Measurements from ENCODE around the gene ZNF610. TPM values are rescaled to one million over a fixed set of nuclear protein-coding genes. Genes with fewer than 3 reads are reported as not detected.
"Not testable (repeated sequence)": the region's sequence is repeated elsewhere in the genome, so short reads cannot be mapped to it uniquely, and the experiment has no call there.

Gene ZNF610
- under 1 TPM; 0.19 to 0.43 TPM for polyA plus RNA-seq

DNA sequence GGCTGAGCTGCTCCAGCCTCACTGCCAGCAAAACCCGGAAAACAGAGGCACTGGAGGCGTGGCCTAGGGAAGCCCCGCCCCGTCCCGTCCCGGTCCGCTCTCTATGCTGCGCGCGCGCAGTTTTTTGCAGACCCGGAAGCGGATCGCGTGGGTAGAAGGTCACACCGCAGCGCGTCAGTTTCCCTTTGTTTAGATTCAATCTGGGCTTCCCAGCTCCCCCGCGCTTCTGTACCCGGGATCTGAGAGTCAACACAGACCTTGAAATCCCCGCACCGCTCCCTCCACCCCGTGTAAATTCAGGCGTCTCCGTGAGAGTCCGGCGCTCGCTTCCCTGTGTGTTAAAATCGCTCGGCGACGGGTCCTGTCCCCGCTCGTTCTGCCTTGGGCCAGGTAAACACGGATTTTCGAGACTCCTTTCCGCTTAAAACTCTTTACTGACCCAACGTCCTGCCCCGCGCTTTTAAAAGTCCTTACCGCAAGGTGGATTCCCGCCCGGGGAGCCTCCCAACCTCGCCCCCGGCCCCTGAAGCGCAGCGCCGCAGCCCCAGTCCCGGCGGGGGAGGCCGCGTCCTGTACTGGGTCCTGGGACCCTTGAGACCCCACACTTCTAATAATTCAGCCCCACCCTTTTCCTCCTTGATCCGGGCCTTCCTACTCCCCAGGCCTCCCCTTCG is at the start of gene ZNF610:
Gene ZNF610 (plus strand): TSS at position 127 of the 674 bp plus-strand sequence. CDS start 12,930 bp downstream, outside the sequence.
- 1% methylated on average over 55 of the region's 55 CpGs for WGBS, 2 donors
- peak within 1 kb of the TSS; percentile 25 to 73 for H3K27ac ChIP-seq (ENCODE audit: low read depth in 2 of 2, low read length in 1 of 2)
- H3K36me3 ChIP-seq (ENCODE audit: control insufficient read depth in 2 of 2, insufficient read depth in 2 of 2, low read length in 1 of 2): no peaks in the 10 kb centered on the region
- H3K4me3 ChIP-seq (ENCODE audit: low read depth in 1 of 2, low read length in 2 of 2): peak within 1 kb of the TSS; percentile 70 to 71
- H3K9me3 ChIP-seq (ENCODE audit: control insufficient read depth in 2 of 2, insufficient read depth in 1 of 2, low read depth in 1 of 2, low read length in 1 of 2): peaks cover 12 to 30% of the 10 kb centered on the region in 2 donors
- no peaks in the 10 kb centered on the region for H3K27me3 ChIP-seq (ENCODE audit: control insufficient read depth in 1 of 2, insufficient read depth in 2 of 2, low read length in 2 of 2)
- H3K4me1 ChIP-seq (ENCODE audit: control insufficient read depth in 2 of 2, insufficient read depth in 2 of 2, low read length in 1 of 2): no peaks in the 10 kb centered on the region

DNA sequence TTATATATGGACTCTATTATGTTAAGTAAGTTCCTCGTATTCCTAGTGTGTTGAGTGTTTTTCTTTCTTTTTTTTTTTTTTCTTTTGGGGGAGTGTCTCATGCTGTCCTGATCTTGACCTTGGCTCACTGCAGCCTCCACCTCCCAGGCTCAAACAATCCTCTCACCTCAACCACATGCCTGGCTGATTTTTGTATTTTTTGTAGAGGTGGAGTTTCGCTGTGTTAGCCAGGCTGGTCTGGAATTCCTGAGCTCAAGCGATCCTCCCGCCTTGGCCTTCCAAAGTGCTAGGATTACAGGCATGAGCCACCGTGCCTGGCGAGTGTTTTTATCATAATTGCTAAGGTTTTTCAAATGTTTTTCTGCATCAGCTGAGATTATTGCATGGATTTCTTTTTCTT is 49.8 kb upstream of the ZNF610 start:
- 88 to 97% methylated on average over 6 of the region's 6 CpGs for WGBS, 2 donors
- Histone ChIP-seq H3K27me3 (ENCODE audit: control insufficient read depth in 1 of 2, insufficient read depth in 2 of 2, low read length in 2 of 2) (no peaks in the 10 kb centered on the region), H3K9me3 (ENCODE audit: control insufficient read depth in 2 of 2, insufficient read depth in 1 of 2, low read depth in 1 of 2, low read length in 1 of 2) (peaks cover 0 to 12% of the 10 kb centered on the region in 2 donors), H3K4me3 (ENCODE audit: low read depth in 1 of 2, low read length in 2 of 2) (no peak overlapping the region), H3K36me3 (ENCODE audit: control insufficient read depth in 2 of 2, insufficient read depth in 2 of 2, low read length in 1 of 2) (peaks cover 17 to 30% of the 10 kb centered on the region in 2 donors), H3K4me1 (ENCODE audit: control insufficient read depth in 2 of 2, insufficient read depth in 2 of 2, low read length in 1 of 2) (no peaks in the 10 kb centered on the region), H3K27ac (ENCODE audit: low read depth in 2 of 2, low read length in 1 of 2) (no peak overlapping the region)

DNA sequence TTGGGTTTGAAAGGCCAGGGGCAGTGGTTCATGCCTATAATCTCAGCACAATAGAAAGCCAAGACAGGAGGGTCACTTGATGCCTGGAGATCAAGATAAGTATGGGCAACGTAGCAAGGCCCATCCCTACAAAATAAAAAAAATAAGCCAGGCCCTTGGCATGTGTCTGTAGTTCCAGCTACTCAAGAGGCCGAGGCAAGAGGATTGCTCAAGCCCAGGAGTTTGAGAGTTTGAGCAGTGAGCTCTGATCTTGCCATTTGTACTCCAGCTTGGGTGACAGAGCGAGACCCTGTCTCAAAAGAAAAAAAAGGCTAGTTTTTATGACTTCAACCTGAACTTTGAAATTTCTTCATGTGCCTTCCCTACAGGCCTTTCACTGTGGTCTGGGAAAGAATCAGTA is 44.3 kb upstream of the ZNF610 start:
- no peaks in the 10 kb centered on the region for H3K27me3 ChIP-seq (ENCODE audit: control insufficient read depth in 1 of 2, insufficient read depth in 2 of 2, low read length in 2 of 2)
- no peaks in the 10 kb centered on the region for H3K4me1 ChIP-seq (ENCODE audit: control insufficient read depth in 2 of 2, insufficient read depth in 2 of 2, low read length in 1 of 2)
- peaks cover 4 to 5% of the 10 kb centered on the region in 2 donors for H3K36me3 ChIP-seq (ENCODE audit: control insufficient read depth in 2 of 2, insufficient read depth in 2 of 2, low read length in 1 of 2)
- H3K27ac ChIP-seq (ENCODE audit: low read depth in 2 of 2, low read length in 1 of 2): no peak overlapping the region
- H3K4me3 ChIP-seq (ENCODE audit: low read depth in 1 of 2, low read length in 2 of 2): no peak overlapping the region
- peaks cover 0 to 5% of the 10 kb centered on the region in 2 donors for H3K9me3 ChIP-seq (ENCODE audit: control insufficient read depth in 2 of 2, insufficient read depth in 1 of 2, low read depth in 1 of 2, low read length in 1 of 2)
- 93 to 94% methylated on average over 3 of the region's 3 CpGs for WGBS, 2 donors

DNA sequence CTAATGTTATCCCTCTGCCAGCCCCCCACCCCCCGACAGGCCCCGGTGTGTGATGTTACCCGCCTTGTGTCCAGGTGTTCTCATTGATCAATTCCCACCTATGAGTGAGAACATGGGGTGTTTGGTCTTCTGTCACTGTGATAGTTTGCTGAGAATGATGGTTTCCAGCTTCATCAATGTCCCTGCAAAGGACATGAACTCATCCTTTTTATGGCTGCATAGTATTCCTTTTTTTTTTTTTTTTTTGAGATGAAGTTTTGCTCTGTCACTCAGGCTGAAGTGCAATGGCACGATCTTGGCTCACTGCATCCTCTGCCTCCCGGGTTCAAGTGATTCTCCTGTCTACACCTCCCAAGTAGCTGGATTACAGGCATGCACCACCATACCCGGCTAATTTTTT is 43.1 kb upstream of the ZNF610 start:
- H3K27me3 ChIP-seq (ENCODE audit: control insufficient read depth in 1 of 2, insufficient read depth in 2 of 2, low read length in 2 of 2); H3K27ac ChIP-seq (ENCODE audit: low read depth in 2 of 2, low read length in 1 of 2); H3K36me3 ChIP-seq (ENCODE audit: control insufficient read depth in 2 of 2, insufficient read depth in 2 of 2, low read length in 1 of 2); H3K4me1 ChIP-seq (ENCODE audit: control insufficient read depth in 2 of 2, insufficient read depth in 2 of 2, low read length in 1 of 2); H3K4me3 ChIP-seq (ENCODE audit: low read depth in 1 of 2, low read length in 2 of 2); H3K9me3 ChIP-seq (ENCODE audit: control insufficient read depth in 2 of 2, insufficient read depth in 1 of 2, low read depth in 1 of 2, low read length in 1 of 2): not testable (repeated sequence)
- 97 to 98% methylated on average over 6 of the region's 6 CpGs for WGBS, 2 donors

DNA sequence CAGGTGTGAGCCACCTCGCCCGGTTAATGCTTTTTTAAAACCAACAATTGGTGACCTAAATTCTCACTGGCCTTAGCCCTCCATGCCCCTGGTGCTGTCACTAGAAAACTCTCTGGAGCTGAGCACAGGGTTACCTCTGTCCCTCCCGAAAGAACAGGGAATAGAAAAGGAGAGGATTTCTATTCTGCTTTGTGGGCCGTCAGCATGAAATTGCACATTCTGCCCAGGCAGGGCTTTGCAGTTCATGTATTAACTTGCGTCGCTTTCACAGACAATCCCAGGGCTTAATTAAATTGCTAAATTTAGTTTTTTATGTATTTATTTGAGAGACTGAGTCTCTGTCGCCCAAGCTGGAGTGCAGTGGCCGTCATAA is 39.7 kb upstream of the ZNF610 start:
- 18 to 22% methylated on average over 8 of the region's 8 CpGs for WGBS, 2 donors
- H3K36me3 ChIP-seq (ENCODE audit: control insufficient read depth in 2 of 2, insufficient read depth in 2 of 2, low read length in 1 of 2): peaks cover 7 to 13% of the 10 kb centered on the region in 2 donors
- peaks cover 0 to 3% of the 10 kb centered on the region in 2 donors for H3K4me1 ChIP-seq (ENCODE audit: control insufficient read depth in 2 of 2, insufficient read depth in 2 of 2, low read length in 1 of 2)
- peak overlapping the region; percentile 59 to 85 for H3K27ac ChIP-seq (ENCODE audit: low read depth in 2 of 2, low read length in 1 of 2)
- peak overlapping the region; percentile 56 to 85 for H3K4me3 ChIP-seq (ENCODE audit: low read depth in 1 of 2, low read length in 2 of 2)
- peaks cover 0 to 18% of the 10 kb centered on the region in 2 donors for H3K9me3 ChIP-seq (ENCODE audit: control insufficient read depth in 2 of 2, insufficient read depth in 1 of 2, low read depth in 1 of 2, low read length in 1 of 2)
- no peaks in the 10 kb centered on the region for H3K27me3 ChIP-seq (ENCODE audit: control insufficient read depth in 1 of 2, insufficient read depth in 2 of 2, low read length in 2 of 2)

DNA sequence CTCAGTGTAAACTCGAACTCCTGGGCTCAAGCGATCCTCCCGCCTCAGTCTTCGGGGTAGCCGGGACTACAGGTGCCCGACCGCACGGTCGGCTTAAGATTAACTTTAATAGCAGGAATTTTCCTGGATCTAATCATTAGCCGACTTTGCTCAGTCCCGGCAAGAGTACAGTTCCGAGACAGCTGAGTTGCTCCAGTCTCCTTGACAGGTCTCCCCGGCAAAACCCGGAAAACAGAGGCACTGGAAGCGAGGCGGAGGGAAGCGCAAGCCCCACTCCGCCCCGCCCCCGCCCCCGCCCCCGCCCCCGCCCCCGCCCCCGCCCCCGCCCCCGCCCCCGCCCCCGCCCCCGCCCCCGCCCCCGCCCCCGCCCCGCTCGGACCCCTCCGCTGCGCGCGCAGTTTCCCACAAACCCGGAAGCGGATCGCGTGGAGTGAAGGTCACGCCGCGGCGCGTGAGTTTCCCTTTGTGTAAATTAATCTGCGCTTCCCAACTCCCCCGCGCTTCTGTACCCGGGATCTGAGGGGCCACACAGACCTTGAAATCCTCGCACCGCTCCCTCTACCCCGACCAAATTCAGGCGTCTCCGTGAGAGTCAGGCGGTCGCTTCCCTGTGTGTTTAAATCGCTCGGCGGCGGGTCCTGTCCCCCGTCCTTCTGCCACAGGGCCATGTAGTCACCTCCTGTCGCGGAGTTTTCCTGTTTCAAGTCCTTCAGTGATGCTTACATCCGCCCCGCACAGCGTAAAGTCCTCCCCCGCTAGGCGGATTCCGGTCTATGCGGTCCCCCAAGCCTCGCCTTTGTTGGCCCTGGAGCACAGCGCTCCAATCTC is 39.1 kb upstream of the ZNF610 start, which contains the start of gene ZNF480:
Gene ZNF480 (plus strand): TSS at position 397 of the 828 bp plus-strand sequence. CDS start 3,244 bp downstream, outside the sequence.
- H3K9me3 ChIP-seq (ENCODE audit: control insufficient read depth in 2 of 2, insufficient read depth in 1 of 2, low read depth in 1 of 2, low read length in 1 of 2): peaks cover 0 to 18% of the 10 kb centered on the region in 2 donors
- WGBS, 2 donors: 1% methylated on average over 44 to 64 of the region's 75 CpGs

DNA sequence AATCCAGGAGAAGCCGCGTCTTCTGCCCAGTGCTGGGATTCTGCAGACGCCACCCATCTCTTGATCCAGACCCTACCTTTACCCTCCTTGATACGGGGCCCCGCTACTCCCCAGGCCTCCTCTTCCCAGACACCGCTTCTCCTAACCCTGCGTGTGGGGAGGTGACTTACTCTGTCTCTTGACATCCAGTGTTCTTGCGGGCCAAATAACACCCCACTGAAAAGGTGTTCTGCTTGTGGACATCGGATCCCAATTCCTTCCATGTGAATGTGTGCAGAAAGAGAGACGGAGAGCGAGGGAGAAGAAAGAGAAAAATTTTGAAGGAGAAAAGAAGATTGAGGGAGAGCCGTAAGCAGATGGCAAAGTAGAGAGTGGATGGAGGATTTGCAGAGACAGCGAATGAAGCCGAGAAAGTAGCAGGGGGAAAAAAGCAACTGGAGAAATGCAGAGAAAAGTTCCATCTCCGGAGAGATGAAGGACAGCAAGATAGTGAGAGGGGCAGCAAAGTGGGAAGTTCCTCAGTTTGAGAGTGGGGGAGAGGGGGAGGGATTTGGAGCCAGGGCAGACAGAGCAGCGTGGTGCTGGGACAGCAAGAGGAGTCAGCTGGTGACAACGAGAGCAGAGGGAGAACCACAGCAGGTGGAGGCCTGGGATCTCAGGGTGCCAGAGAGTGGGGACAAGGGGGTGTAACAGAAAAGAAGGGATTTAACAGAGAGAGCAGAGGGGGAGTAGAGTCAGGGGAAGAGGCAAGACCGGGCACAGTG is 38.3 kb upstream of the ZNF610 start:
- Histone ChIP-seq H3K9me3 (ENCODE audit: control insufficient read depth in 2 of 2, insufficient read depth in 1 of 2, low read depth in 1 of 2, low read length in 1 of 2) (peaks cover 0 to 18% of the 10 kb centered on the region in 2 donors), H3K4me1 (ENCODE audit: control insufficient read depth in 2 of 2, insufficient read depth in 2 of 2, low read length in 1 of 2) (peaks cover 0 to 3% of the 10 kb centered on the region in 2 donors), H3K4me3 (ENCODE audit: low read depth in 1 of 2, low read length in 2 of 2) (peak overlapping the region; percentile 70 to 85), H3K36me3 (ENCODE audit: control insufficient read depth in 2 of 2, insufficient read depth in 2 of 2, low read length in 1 of 2) (peaks cover 10 to 18% of the 10 kb centered on the region in 2 donors), H3K27me3 (ENCODE audit: control insufficient read depth in 1 of 2, insufficient read depth in 2 of 2, low read length in 2 of 2) (no peaks in the 10 kb centered on the region), H3K27ac (ENCODE audit: low read depth in 2 of 2, low read length in 1 of 2) (peak overlapping the region; percentile 85 to 97)
- 18 to 20% methylated on average over 18 of the region's 18 CpGs for WGBS, 2 donors

More for the DNA sequence above, 39.1 kb upstream of the ZNF610 start, which contains the start of gene ZNF480:
- Histone ChIP-seq H3K27me3 (ENCODE audit: control insufficient read depth in 1 of 2, insufficient read depth in 2 of 2, low read length in 2 of 2) (no peaks in the 10 kb centered on the region), H3K4me1 (ENCODE audit: control insufficient read depth in 2 of 2, insufficient read depth in 2 of 2, low read length in 1 of 2) (peaks cover 0 to 3% of the 10 kb centered on the region in 2 donors), H3K27ac (ENCODE audit: low read depth in 2 of 2, low read length in 1 of 2) (peak within 1 kb of the TSS; percentile 85 to 97), H3K36me3 (ENCODE audit: control insufficient read depth in 2 of 2, insufficient read depth in 2 of 2, low read length in 1 of 2) (peaks cover 10 to 13% of the 10 kb centered on the region in 2 donors), H3K4me3 (ENCODE audit: low read depth in 1 of 2, low read length in 2 of 2) (peak within 1 kb of the TSS; percentile 70 to 85)

DNA sequence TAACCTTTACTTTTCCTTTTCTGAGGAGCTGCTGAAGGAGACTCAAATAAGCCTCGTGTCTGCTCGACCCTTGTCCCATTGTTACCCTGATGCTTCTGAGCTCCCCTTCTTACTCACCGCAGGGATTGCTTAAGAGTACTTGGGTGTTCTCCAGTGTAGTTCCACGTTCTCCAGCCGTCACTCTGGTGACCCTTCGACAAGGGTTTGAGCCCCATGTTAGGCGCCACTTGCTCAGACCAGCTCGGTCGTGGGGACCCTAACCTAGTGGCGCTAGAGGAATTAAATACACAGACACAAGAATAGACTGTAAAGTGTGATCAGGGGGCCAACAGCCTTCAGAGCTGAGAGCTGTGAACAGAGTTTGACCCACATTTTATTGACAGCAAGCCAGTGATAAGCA is 28.8 kb upstream of the ZNF610 start:
- Histone ChIP-seq H3K9me3 (ENCODE audit: control insufficient read depth in 2 of 2, insufficient read depth in 1 of 2, low read depth in 1 of 2, low read length in 1 of 2) (peaks cover 22 to 32% of the 10 kb centered on the region in 2 donors), H3K27ac (ENCODE audit: low read depth in 2 of 2, low read length in 1 of 2) (no peak overlapping the region), H3K36me3 (ENCODE audit: control insufficient read depth in 2 of 2, insufficient read depth in 2 of 2, low read length in 1 of 2) (peaks cover 12 to 21% of the 10 kb centered on the region in 2 donors), H3K4me3 (ENCODE audit: low read depth in 1 of 2, low read length in 2 of 2) (no peak overlapping the region), H3K4me1 (ENCODE audit: control insufficient read depth in 2 of 2, insufficient read depth in 2 of 2, low read length in 1 of 2) (no peaks in the 10 kb centered on the region), H3K27me3 (ENCODE audit: control insufficient read depth in 1 of 2, insufficient read depth in 2 of 2, low read length in 2 of 2) (no peaks in the 10 kb centered on the region)
- 96 to 97% methylated on average over 10 of the region's 10 CpGs for WGBS, 2 donors

DNA sequence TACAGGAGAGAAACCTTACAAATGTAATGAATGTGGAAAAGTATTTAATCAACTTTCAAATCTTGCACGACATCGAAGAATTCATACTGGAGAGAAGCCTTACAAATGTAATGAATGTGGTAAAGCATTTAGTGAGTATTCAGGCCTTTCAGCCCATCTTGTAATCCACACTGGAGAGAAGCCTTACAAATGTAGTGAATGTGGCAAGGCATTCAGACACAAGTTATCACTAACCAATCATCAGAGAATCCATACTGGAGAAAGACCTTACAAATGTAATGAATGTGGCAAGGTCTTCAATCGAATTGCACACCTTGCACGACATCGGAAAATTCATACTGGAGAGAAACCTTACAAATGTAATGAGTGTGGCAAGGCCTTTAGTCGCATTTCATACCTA is 13.6 kb upstream of the ZNF610 start:
- Histone ChIP-seq H3K4me1 (ENCODE audit: control insufficient read depth in 2 of 2, insufficient read depth in 2 of 2, low read length in 1 of 2) (no peaks in the 10 kb centered on the region), H3K36me3 (ENCODE audit: control insufficient read depth in 2 of 2, insufficient read depth in 2 of 2, low read length in 1 of 2) (peaks cover 12 to 16% of the 10 kb centered on the region in 2 donors), H3K4me3 (ENCODE audit: low read depth in 1 of 2, low read length in 2 of 2) (no peak overlapping the region), H3K27ac (ENCODE audit: low read depth in 2 of 2, low read length in 1 of 2) (no peak overlapping the region), H3K27me3 (ENCODE audit: control insufficient read depth in 1 of 2, insufficient read depth in 2 of 2, low read length in 2 of 2) (no peaks in the 10 kb centered on the region), H3K9me3 (ENCODE audit: control insufficient read depth in 2 of 2, insufficient read depth in 1 of 2, low read depth in 1 of 2, low read length in 1 of 2) (peaks cover 13 to 28% of the 10 kb centered on the region in 2 donors)
- WGBS, 2 donors: 98 to 99% methylated on average over 6 of the region's 6 CpGs

All from esophagus (tissue), 2 donors.